Measurements from ENCODE around the gene MAP3K10.

GRCh38 chr19:40229926-40230417 is 38.7 kb downstream of the MAP3K10 start:
- TF ChIP-seq BHLHE40 (IDR thresholded peaks at IDR 0.05; ENCODE audit: low read depth, low read length) (no peak), CTCF (conservative IDR thresholded peaks at IDR 0.05; ENCODE audit: low read depth, low read length) (no peak), ELK1 (IDR thresholded peaks at IDR 0.05; ENCODE audit: borderline replicate concordance, low read depth, low read length) (no peak), MAFK (IDR thresholded peaks at IDR 0.05; ENCODE audit: low read depth, low read length) (no peak), USF2 (IDR thresholded peaks at IDR 0.05; ENCODE audit: low read depth, low read length) (no peak), POLR2A (IDR thresholded peaks at IDR 0.05; ENCODE audit: low read depth, low read length) (no peak), MXI1 (IDR thresholded peaks at IDR 0.05; ENCODE audit: borderline replicate concordance, low read depth, low read length) (no peak), RCOR1 (IDR thresholded peaks at IDR 0.05; ENCODE audit: insufficient replicate concordance, low read length) (no peak), CEBPB (IDR thresholded peaks at IDR 0.05; ENCODE audit: low read depth, low read length) (no peak), SMC3 (IDR thresholded peaks at IDR 0.05; ENCODE audit: low read depth, low read length) (no peak), RAD21 (IDR thresholded peaks at IDR 0.05; ENCODE audit: low read length) (no peak), NFE2L2 (IDR thresholded peaks at IDR 0.05; ENCODE audit: low read depth, low read length) (no peak), RFX5 (IDR thresholded peaks at IDR 0.05; ENCODE audit: low read depth, low read length) (no peak), MAZ (IDR thresholded peaks at IDR 0.05; ENCODE audit: borderline replicate concordance, low read depth, low read length) (no peak)
